Peyer's patch (tissue), 4 donors: ENCODE data around the gene TMED7.

Experiments
- POLR2A ChIP-seq, 2 donors: fragments of 450-650 bp; IDR thresholded peaks; one replicate each; pipeline ENCODE4 v1.5.1; 2017; ENCODE audit warnings: antibody characterized with exemption in 2 of 2, mild to moderate bottlenecking in 2 of 2, moderate library complexity in 2 of 2
- TF ChIP-seq, protein P1 (sequence below), 6 experiments: fragments of 450-650 bp in 4 of 6; fragments of 200-600 bp in 2 of 6; sonication (generic) in 1 of 6; IDR thresholded peaks; one replicate each; pipeline ENCODE4 v1.5.1; 2017 to 2019; ENCODE audit warnings: antibody characterized with exemption in 6 of 6, mild to moderate bottlenecking in 3 of 6, moderate library complexity in 1 of 6

DNA sequence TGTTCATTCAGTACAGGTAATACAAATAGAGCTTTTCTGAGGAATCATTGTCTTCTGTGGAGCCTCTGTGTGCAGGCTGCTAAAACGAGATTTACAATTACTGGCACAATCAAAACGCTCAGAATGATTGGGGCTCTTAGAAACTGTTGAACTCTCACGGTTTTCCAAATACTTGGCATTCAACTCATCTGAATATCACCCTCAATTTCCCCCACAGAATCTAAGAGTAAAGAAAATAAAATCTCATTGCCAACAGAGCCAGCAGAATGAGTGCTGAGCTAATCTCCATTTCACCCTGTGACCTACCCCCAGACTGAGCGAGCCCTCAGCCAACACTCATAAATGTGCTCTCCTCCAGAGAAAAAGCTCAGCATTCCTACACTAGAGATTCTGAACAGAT is 35.3 kb upstream of the TMED7 start:
- TF ChIP-seq, protein P1, sequence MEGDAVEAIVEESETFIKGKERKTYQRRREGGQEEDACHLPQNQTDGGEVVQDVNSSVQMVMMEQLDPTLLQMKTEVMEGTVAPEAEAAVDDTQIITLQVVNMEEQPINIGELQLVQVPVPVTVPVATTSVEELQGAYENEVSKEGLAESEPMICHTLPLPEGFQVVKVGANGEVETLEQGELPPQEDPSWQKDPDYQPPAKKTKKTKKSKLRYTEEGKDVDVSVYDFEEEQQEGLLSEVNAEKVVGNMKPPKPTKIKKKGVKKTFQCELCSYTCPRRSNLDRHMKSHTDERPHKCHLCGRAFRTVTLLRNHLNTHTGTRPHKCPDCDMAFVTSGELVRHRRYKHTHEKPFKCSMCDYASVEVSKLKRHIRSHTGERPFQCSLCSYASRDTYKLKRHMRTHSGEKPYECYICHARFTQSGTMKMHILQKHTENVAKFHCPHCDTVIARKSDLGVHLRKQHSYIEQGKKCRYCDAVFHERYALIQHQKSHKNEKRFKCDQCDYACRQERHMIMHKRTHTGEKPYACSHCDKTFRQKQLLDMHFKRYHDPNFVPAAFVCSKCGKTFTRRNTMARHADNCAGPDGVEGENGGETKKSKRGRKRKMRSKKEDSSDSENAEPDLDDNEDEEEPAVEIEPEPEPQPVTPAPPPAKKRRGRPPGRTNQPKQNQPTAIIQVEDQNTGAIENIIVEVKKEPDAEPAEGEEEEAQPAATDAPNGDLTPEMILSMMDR (IDR thresholded peaks at IDR 0.05): no peak
- TF ChIP-seq POLR2A (IDR thresholded peaks at IDR 0.05): no peak
